IPS-NIHi11 (cell line): ENCODE results near the gene F2.

Experiments used
- DNase-seq: peaks from one replicate; pipeline ENCODE4 v3.0.0; 2012; ENCODE audit warnings: mixed read lengths, low spot score

The F2 gene

GRCh38 chr11:46718155-46719019 lies 626 bp upstream of the F2 start:
- DNase-seq, result no peak

GRCh38 chr11:46719543-46720218 lies 668 bp downstream of the F2 start:
- no peak for DNase-seq

- DNase-seq, result no peak
Measured at GRCh38 chr11:46721286-46721685, 2.3 kb downstream of the F2 start.

GRCh38 chr11:46722566-46723358 lies 3.7 kb downstream of the F2 start:
- no peak for DNase-seq

- no peak for DNase-seq
Measured at GRCh38 chr11:46723359-46723680, 4.3 kb downstream of the F2 start.

GRCh38 chr11:46724088-46724487 lies 5.1 kb downstream of the F2 start:
- no peak for DNase-seq

- DNase-seq, result no peak
Measured at GRCh38 chr11:46725338-46726205, 6.6 kb downstream of the F2 start.

- no peak for DNase-seq
Measured at GRCh38 chr11:46726206-46726862, 7.3 kb downstream of the F2 start.

- no peak for DNase-seq
Measured at GRCh38 chr11:46727952-46728658, 9.1 kb downstream of the F2 start.

GRCh38 chr11:46728659-46729040 lies 9.6 kb downstream of the F2 start:
- DNase-seq, result no peak

- DNase-seq, result no peak
Measured at GRCh38 chr11:46729110-46730027, 10.4 kb downstream of the F2 start.

- no peak for DNase-seq
Measured at GRCh38 chr11:46731545-46731944, 12.5 kb downstream of the F2 start.

GRCh38 chr11:46733234-46733633 lies 14.2 kb downstream of the F2 start:
- DNase-seq, result no peak

- no peak for DNase-seq
Measured at GRCh38 chr11:46736146-46736545, 17.1 kb downstream of the F2 start.

GRCh38 chr11:46736615-46737014 lies 17.6 kb downstream of the F2 start:
- no peak for DNase-seq

- DNase-seq, result no peak
Measured at GRCh38 chr11:46737699-46738098, 18.7 kb downstream of the F2 start.

- peak; percentile 25 for DNase-seq
Measured at GRCh38 chr11:46738887-46739286, 19.9 kb downstream of the F2 start.

- no peak for DNase-seq
Measured at GRCh38 chr11:46741600-46742484, 22.8 kb downstream of the F2 start.

- DNase-seq, result no peak
Measured at GRCh38 chr11:46743043-46743442, 24.0 kb downstream of the F2 start.
